CD4-positive, alpha-beta T cell (primary cell): ENCODE data around the gene PKD2. TPM values are rescaled to one million over a fixed set of nuclear protein-coding genes. Genes with fewer than 3 reads are reported as not detected.
A peak's percentile ranks its signal among the peaks of the same experiment; 100 is the strongest.

ENCODE experiments used
- ATAC-seq: fragments of 200-7000 bp; cut with Tn5 transposase; one replicate; pipeline ENCODE4 v1.10.0; 2022; ENCODE audit warnings: mild to moderate bottlenecking; ENCODE audit not compliant: poor library complexity
- CTCF ChIA-PET: fragments of 350-600 bp; sonication (Branson Sonifier 250); formaldehyde crosslinking; loops from one replicate; lab custom pipeline; 2021; ENCODE audit warnings: antibody characterized with exemption, inconsistent platforms; lab: Charles Lee
- POLR2A ChIA-PET: fragments of 350-600 bp; sonication (Branson Sonifier 250); formaldehyde crosslinking; loops from one replicate; lab custom pipeline; 2021; ENCODE audit warnings: antibody characterized with exemption, inconsistent platforms; lab: Charles Lee
- DNase-seq, 14 experiments: peaks; one replicate each; pipeline ENCODE4 v3.0.0-alpha.2; 2013 to 2020; ENCODE audit warnings: mixed read lengths in 2 of 14
- H3K27ac ChIP-seq, 2 donors: one replicate each; pipeline versions ENCODE4 v1.5.1 to v1.7.0; 2013; ENCODE audit warnings: low read length in 2 of 2, low read depth in 1 of 2, mild to moderate bottlenecking in 1 of 2
- H3K27me3 ChIP-seq, 2 experiments: 1 replicate in 1 of 2; 2 replicates in 1 of 2; pipeline versions ENCODE4 v1.6.1 to v1.7.0; 2013; ENCODE audit warnings: low read length in 2 of 2, control low read depth in 1 of 2, mild to moderate bottlenecking in 1 of 2, moderate library complexity in 1 of 2; ENCODE audit not compliant: insufficient read depth in 2 of 2, control insufficient read depth in 1 of 2
- H3K36me3 ChIP-seq: one replicate; pipeline ENCODE4 v1.6.1; 2013; ENCODE audit warnings: low read length, control low read depth; ENCODE audit not compliant: insufficient read depth
- H3K4me1 ChIP-seq: one replicate; pipeline ENCODE4 v1.6.1; 2013; ENCODE audit warnings: low read length, control low read depth; ENCODE audit not compliant: insufficient read depth
- H3K4me3 ChIP-seq: one replicate; pipeline ENCODE4 v1.5.1; 2013; ENCODE audit warnings: mild to moderate bottlenecking, low read length, moderate library complexity
- H3K9me3 ChIP-seq, 2 experiments: 1 replicate in 1 of 2; 2 replicates in 1 of 2; pipeline versions ENCODE4 v1.6.1 to v1.7.0; 2013; ENCODE audit warnings: low read length in 2 of 2, mild to moderate bottlenecking in 2 of 2, control low read depth in 1 of 2, moderate library complexity in 1 of 2; ENCODE audit not compliant: control insufficient read depth in 1 of 2, insufficient read depth in 1 of 2
- H3K27ac Mint-ChIP-seq: one replicate; pipeline ENCODE4 v1.8.0; 2020; ENCODE audit warnings: mixed read lengths
- H3K27me3 Mint-ChIP-seq: one replicate; pipeline ENCODE4 v1.8.0; 2021; ENCODE audit warnings: mixed read lengths
- H3K36me3 Mint-ChIP-seq: one replicate; pipeline ENCODE4 v1.8.0; 2021; ENCODE audit warnings: low read depth, mixed read lengths
- H3K4me1 Mint-ChIP-seq: one replicate; pipeline ENCODE4 v1.8.0; 2021; ENCODE audit warnings: low read depth, mixed read lengths
- H3K4me3 Mint-ChIP-seq: one replicate; pipeline ENCODE4 v1.8.0; 2020; ENCODE audit warnings: mild to moderate bottlenecking, mixed read lengths
- H3K9me3 Mint-ChIP-seq: one replicate; pipeline ENCODE4 v1.8.0; 2020; ENCODE audit warnings: mixed read lengths
- CTCF ChIP-seq: fragments of 200-600 bp; IDR thresholded peaks from one replicate; pipeline ENCODE4 v1.8.0; 2022; ENCODE audit warnings: antibody characterized with exemption, mild to moderate bottlenecking
- intact Hi-C, 2 experiments: fragments of 100-400 bp; cut with DNase I in 1 of 2; cut with micrococcal nuclease in 1 of 2; formaldehyde crosslinking; loops; one replicate each; pipeline versions ENCODE4 v1.15.1 to v1.9.0; 2023 to 2025; cut with DNase I, micrococcal nuclease
- total RNA-seq, 174 experiments: library from RNA in 2 of 174; stranded (reverse) in 2 of 174; gene quantifications; one replicate each; pipeline ENCODE4 v1.2.3 and lab custom pipeline; 2021 to 2026

Gene PKD2
- total RNA-seq, 2 experiments from 2014 or later, result 4.1 to 4.3 TPM

GRCh38 chr4:88017516-88018297 is 10.3 kb downstream of the PKD2 start:
- Histone ChIP-seq H3K27ac (no peak overlapping the region), H3K4me1 (no peaks in the 10 kb centered on the region), H3K36me3 (peaks cover 4% of the 10 kb centered on the region), H3K27me3 (no peaks in the 10 kb centered on the region), H3K4me3 (no peak overlapping the region), H3K9me3 (no peaks in the 10 kb centered on the region)
- intact Hi-C loops, result no loop called here
- ChIA-PET CTCF (interaction anchor here (0.6 kb wide), 1 partner anchor 1510 kb away, joined by 3 read pairs; no protein-coding TSS in a partner anchor), POLR2A (no interaction called here)
- no peak for ATAC-seq
- H3K4me3 Mint-ChIP-seq, result no peak overlapping the region
- DNase-seq, result no peak
- H3K36me3 Mint-ChIP-seq, result peaks cover 26% of the 10 kb centered on the region
- H3K4me1 Mint-ChIP-seq, result peaks cover 5% of the 10 kb centered on the region
- H3K9me3 Mint-ChIP-seq, result no peaks in the 10 kb centered on the region
- no peak overlapping the region for H3K27ac Mint-ChIP-seq
- H3K27me3 Mint-ChIP-seq, result no peaks in the 10 kb centered on the region
- TF ChIP-seq CTCF, result no peak

GRCh38 chr4:88018466-88018865 is 11.0 kb downstream of the PKD2 start:
- intact Hi-C loops, result no loop called here
- POLR2A ChIA-PET, result no interaction called here

GRCh38 chr4:88021824-88022223 is 14.4 kb downstream of the PKD2 start:
- DNase-seq (peak in 1 of 14 experiments; percentile 16), ATAC-seq (no peak)
- H3K36me3 Mint-ChIP-seq, result peaks cover 43% of the 10 kb centered on the region
- no peak overlapping the region for H3K4me3 ChIP-seq
- CTCF ChIA-PET, result interaction anchor here (0.5 to 1.0 kb wide), 2 partner anchors 12 to 48 kb away, joined by 3 read pairs; no protein-coding TSS in a partner anchor
- H3K9me3 ChIP-seq, result peaks cover 0 to 12% of the 10 kb centered on the region in 2 experiments
- no peaks in the 10 kb centered on the region for H3K27me3 Mint-ChIP-seq
- no peak for TF ChIP-seq CTCF
- POLR2A ChIA-PET, result no interaction called here
- intact Hi-C loops, result no loop called here
- H3K27me3 ChIP-seq, result no peaks in the 10 kb centered on the region
- peaks cover 8% of the 10 kb centered on the region for H3K9me3 Mint-ChIP-seq
- H3K4me1 ChIP-seq, result no peaks in the 10 kb centered on the region
- H3K27ac ChIP-seq, result no peak overlapping the region
- no peak overlapping the region for H3K4me3 Mint-ChIP-seq
- H3K36me3 ChIP-seq, result peaks cover 6% of the 10 kb centered on the region
- no peaks in the 10 kb centered on the region for H3K4me1 Mint-ChIP-seq
- no peak overlapping the region for H3K27ac Mint-ChIP-seq

More at GRCh38 chr4:88018466-88018865, 11.0 kb downstream of the PKD2 start:
- peaks cover 4% of the 10 kb centered on the region for H3K36me3 ChIP-seq
- no peaks in the 10 kb centered on the region for H3K9me3 Mint-ChIP-seq
- no peak for TF ChIP-seq CTCF
- no peak overlapping the region for H3K27ac Mint-ChIP-seq
- no peak overlapping the region for H3K4me3 Mint-ChIP-seq
- ATAC-seq (no peak), DNase-seq (no peak)
- H3K4me1 Mint-ChIP-seq, result no peaks in the 10 kb centered on the region
- H3K27me3 Mint-ChIP-seq, result no peaks in the 10 kb centered on the region
- no peaks in the 10 kb centered on the region for H3K4me1 ChIP-seq
- no peaks in the 10 kb centered on the region for H3K9me3 ChIP-seq
- no peaks in the 10 kb centered on the region for H3K27me3 ChIP-seq
- no peak overlapping the region for H3K4me3 ChIP-seq
- peaks cover 26% of the 10 kb centered on the region for H3K36me3 Mint-ChIP-seq
- no peak overlapping the region for H3K27ac ChIP-seq
- CTCF ChIA-PET, result no interaction called here
